Stimulated activated naive CD8-positive, alpha-beta T cell treated with anti-CD3 and anti-CD28 coated beads, Interleukin-15, Interleukin-2, amounts not matched to agents 100 U/mL and 50 U/mL, for 24 hours (primary cell): Measurements from ENCODE around the gene NBPF3.

ENCODE experiments used
- ATAC-seq: fragments of 150-1000 bp; cut with Tn5 transposase; one replicate; pipeline ENCODE4 v1.10.0; 2021
- DNase-seq: peaks from one replicate; pipeline ENCODE4 v3.0.0; 2021

The NBPF3 gene

DNA sequence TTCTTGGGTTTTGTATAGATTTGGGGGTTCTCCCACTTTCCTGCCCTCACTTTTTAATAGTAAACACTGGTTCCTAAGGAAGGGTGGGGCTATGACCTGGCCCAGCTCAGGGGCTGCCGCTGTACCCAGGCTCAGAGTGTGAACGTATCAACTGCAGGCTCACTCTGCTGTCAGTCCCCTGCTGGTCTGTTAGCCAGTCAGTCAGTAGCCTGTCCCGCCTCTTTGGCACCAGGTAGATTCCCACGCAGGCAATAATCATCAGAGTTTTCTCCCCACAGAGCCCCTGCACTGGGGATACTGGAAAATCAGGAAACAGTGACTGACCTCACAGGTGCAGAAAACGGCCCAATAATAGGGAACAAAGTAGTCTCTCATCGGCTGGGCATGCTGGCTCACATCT lies 54.3 kb downstream of the NBPF3 start:
- DNase-seq (no peak), ATAC-seq (no peak)

DNA sequence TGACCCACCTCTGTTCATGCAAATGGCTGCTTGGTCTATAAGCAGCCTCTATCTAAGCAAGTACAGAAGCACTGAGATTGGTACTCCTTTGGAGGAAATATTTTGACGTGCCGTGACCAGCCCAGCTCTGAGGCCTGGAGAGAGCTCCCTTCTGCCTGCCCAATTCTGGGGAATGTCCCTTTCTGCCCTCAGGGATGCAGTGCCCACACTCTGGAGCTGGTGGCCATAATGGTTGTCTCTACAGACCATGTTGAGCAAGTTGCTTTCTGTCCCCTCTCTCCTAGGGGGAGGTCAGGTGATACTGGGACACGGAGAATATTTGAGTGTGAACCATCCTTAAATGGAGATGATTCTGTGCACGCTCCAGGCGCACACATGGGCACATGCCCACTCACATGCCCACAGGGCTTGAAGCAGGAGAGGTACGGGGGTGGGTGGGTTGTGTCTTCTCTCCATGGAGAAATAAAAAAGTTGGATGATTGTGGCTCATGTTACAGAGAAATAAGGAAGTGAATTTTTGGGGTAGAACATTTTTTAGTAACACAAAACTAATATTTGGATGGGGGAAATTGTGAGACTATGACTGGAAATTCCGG lies 55.4 kb downstream of the NBPF3 start:
- DNase-seq (no peak), ATAC-seq (no peak)

GRCh38 chr1:21496063-21496462 lies 56.1 kb downstream of the NBPF3 start:
- ATAC-seq: no peak
- DNase-seq: no peak

- ATAC-seq (no peak), DNase-seq (no peak)
These were observed 56.9 kb downstream of the NBPF3 start for GRCh38 chr1:21496886-21497285.

- DNase-seq (no peak), ATAC-seq (no peak)
These were observed 57.6 kb downstream of the NBPF3 start for GRCh38 chr1:21497466-21498061.

GRCh38 chr1:21499283-21499950 lies 59.5 kb downstream of the NBPF3 start:
- ATAC-seq (no peak), DNase-seq (no peak)

GRCh38 chr1:21503706-21504377 lies 63.9 kb downstream of the NBPF3 start:
- no peak for DNase-seq
- ATAC-seq: no peak

DNA sequence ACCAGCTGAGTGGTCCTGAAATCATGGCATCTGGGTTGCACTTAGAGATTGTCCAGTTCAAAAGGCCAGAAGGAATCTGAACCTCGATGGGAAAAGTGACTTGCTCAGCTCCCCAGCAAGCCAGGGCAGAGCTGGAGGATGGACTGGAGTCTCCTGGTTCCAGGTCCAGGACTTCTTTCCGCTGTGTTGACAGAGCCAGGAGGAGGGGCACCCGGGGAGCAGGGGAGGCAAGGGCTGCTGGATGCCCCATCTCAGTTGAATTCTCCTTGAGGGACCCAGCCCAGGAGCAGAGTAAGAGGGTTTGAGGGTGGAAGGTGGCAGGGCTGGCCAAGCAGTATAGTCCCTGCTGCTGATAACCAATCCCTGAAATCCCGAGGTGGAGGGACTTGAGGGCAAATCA lies 66.9 kb downstream of the NBPF3 start:
- ATAC-seq: no peak
- DNase-seq: no peak

DNA sequence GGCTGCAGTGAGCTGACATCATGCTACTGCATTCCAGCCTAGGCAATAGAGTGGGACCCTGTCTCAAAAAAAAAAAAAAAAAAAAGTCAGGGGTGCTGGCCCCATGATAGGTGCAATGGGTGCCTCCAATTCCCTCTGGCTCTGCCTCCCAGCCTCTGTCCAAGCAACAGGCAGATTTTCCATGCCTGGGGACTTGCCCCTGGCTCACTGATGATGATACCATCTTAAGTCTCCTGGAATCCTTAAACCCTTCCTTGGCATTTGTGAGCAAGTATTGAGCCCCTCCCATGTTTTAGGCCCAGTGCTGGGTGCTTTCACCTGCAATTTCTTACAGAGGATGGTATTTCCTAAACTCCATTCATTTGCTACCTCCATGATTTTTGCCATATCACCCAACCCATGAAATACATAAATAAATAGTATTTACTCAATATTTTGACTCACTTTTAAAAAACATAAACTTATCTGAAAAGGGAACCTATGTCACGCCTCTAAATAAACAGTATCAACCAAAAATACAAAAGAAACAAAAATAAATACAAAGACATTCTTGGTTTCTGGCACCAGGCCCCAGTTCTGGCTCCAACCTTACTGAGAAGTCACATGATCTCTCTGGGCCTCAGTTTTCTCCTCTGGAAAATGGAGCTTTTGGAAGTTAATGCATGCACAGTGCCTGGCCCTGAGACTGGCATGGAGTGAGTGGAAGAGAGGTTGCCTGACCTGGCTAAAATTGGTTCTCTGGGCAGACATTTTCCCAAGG lies 67.8 kb downstream of the NBPF3 start:
- DNase-seq: no peak
- no peak for ATAC-seq

GRCh38 chr1:21508580-21509350 lies 68.8 kb downstream of the NBPF3 start:
- ATAC-seq: peak; percentile 78
- DNase-seq: peak; percentile 85

- no peak for DNase-seq
- no peak for ATAC-seq
These were observed 69.6 kb downstream of the NBPF3 start, which contains the start of gene ALPL for GRCh38 chr1:21509351-21510112. Gene ALPL (plus strand): TSS chr1:21509423. CDS start chr1:21554082, 44,659 bp downstream.

DNA sequence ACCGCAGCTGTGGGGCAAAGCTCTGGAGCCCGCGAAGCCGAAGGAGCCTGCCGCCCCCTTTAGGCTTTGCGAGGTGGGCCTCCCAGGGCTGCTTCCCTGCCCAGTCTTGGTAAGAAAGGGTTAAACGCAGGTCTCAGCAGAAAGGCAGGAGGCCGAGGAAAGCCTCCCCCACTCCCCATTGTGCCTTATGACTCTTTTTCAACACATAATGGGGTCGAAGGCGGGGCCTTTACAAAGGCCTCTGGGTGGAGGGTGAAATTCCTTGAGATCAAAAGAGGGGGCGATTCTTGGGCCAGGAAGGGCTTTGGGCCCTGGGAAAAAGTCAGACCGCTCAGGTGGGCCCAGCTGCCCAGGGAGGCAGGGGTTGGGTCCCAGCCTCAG lies 70.2 kb downstream of the NBPF3 start:
- DNase-seq (no peak), ATAC-seq (no peak)

GRCh38 chr1:21510885-21511578 lies 71.1 kb downstream of the NBPF3 start:
- ATAC-seq (no peak), DNase-seq (no peak)

DNA sequence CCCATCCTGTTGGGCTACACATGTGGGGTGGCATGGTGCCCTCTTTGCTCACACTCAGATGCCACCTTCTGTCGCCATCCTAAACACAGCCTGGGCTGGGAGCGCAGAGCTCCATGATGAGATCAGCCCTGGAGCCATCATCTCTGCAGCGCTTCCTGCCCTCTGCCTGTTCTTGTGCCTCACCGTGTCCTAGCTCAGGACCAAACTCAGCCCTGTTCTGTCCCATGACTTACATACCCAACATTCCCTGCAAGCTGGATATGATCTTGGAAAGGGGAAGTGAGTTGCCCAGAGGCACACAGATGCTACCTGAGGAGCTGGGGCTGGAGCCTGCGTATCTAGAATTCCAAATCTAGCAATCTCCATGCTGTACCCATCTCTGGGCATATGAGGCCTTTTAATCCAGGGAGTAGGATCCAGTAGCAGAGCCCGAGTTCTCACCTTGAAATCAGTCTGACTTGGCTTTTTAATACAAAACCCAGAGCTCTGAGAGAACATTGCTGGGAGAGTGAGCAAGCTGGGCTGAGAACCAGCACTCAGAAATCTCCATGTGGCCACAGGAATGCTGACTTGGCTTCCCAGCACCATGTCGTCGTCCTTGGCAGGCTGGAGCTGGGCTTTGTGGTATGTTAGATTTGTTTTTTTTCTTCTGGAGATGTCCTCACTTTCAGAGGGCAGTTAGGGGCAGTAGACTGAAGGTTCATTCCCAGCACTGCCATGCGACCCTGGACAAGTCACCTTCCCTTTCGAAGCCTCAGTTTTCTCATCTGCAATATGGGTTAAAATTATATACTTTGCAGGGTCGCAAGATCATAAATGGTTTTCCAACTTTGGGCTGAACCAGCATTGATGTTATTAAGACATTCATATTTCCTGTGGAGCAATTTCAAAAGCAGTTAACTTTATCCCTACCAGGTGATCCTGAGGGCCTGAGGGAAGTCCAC lies 71.9 kb downstream of the NBPF3 start:
- no peak for DNase-seq
- ATAC-seq: no peak

DNA sequence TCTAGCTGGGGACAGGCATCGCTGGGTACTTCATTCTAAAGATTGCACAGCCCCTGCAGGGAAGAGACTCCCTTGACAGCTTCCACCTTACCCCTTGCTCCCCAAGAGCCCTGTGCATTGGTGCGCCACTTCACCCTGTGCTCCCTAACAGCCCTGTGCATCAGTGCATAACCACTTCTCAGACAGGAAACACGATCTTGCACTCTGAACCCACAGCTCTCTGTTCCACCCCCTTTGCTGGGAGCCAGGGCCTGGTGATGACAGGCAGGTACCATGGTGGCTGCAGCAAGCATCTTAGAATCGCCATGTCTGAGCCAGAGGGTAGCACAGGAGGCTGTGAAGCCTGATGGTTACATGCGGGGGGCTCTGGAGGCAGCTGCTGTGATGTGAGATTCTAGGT lies 74.3 kb downstream of the NBPF3 start:
- no peak for ATAC-seq
- DNase-seq: no peak

- ATAC-seq (no peak), DNase-seq (no peak)
These were observed 77.2 kb downstream of the NBPF3 start for GRCh38 chr1:21517161-21517589.

- peak; percentile 6 for ATAC-seq
- no peak for DNase-seq
These were observed 77.9 kb downstream of the NBPF3 start for GRCh38 chr1:21517660-21518480.

DNA sequence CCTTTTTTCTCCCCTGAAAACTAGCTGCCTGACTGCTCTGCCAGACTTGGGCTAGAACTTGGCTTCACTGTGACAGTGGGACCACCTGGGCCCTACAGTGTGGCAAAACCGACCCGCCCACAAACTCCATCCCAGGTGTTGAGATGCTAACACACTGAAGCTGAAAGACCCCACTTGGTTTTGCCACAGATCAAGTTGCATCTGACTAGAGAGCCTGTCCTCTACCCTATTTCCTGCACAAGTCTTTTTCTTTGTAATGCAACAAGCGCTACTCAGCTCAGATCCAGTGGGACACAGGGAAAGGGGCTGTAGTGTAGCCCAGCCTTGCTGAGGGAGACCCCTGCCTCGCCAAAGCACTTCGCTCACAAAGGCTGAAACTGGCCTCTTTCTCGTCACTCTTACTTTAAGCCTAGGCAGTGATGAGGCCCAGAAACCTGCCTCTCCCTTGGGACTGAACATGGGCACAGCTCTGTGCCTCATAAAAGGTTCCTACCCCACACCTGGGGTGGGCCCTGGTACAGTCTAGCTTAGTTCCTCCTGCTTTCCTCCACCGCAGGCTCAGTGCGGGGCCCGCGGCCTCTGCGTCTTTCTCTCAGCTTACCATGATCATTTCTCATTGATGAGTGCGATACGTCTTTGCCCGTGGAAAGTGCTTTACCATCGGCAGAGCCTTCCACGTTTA lies 79.0 kb downstream of the NBPF3 start:
- no peak for DNase-seq
- peak; percentile 38 for ATAC-seq
